Measurements from ENCODE around the gene MCTP1. TPM values are rescaled to one million over a fixed set of nuclear protein-coding genes. Genes with fewer than 3 reads are reported as not detected.
A peak's percentile ranks its signal among the peaks of the same experiment; 100 is the strongest.

MCTP1 gene
- total and polyA plus RNA-seq, 2 of the 8 experiments (the other 6 are each of a cell fraction or from before 2014, with no cell fraction given), result 0.56 to 3.4 TPM

DNA sequence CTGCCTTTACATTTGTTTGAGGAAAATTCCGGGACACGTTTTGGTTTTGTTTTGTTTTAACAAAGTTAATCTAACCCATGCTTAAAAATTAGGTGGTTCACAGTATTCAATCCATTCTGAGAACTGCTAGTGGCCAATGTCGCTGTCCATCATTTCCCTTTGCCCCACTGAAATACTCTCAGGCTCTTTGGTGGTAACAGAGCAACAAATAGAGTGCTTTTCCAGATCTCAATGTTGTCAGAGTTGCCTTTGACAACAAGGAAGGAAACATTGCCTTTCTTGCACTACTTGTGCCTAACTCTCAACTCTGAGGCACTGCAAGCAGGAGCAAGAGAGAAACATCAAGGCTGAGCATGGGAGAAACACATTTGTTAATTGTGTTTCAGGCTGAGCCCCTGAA is 154.0 kb downstream of the MCTP1 start:
- H4K91ac ChIP-seq (replicated peaks; ENCODE audit: insufficient read length, low read length), result no peak overlapping the region
- peak overlapping the region; percentile 76 for H2BK15ac ChIP-seq (ENCODE audit: low read length)
- 86% methylated on average over 3 of the region's 3 CpGs; no CpG with 5 or more reads in 1 of the 2 experiments for WGBS, 2 experiments (ENCODE audit: extremely low coverage in 1 of 2, insufficient coverage in 1 of 2, insufficient read length in 1 of 2, insufficient replicate concordance in 2 of 2, low coverage in 1 of 2, low lambda C conversion rate in 2 of 2, missing lambda C conversion rate in 1 of 2)
- no peak overlapping the region for H2BK12ac ChIP-seq (ENCODE audit: low read depth, low read length)
- no peak overlapping the region for H2BK120ac ChIP-seq (replicated peaks; ENCODE audit: low read depth, low read length)
- TF ChIP-seq, protein P1, sequence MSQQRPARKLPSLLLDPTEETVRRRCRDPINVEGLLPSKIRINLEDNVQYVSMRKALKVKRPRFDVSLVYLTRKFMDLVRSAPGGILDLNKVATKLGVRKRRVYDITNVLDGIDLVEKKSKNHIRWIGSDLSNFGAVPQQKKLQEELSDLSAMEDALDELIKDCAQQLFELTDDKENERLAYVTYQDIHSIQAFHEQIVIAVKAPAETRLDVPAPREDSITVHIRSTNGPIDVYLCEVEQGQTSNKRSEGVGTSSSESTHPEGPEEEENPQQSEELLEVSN (IDR thresholded peaks at IDR 0.05), result no peak
- TF ChIP-seq CTBP2 (IDR thresholded peaks at IDR 0.05; ENCODE audit: borderline replicate concordance, insufficient read depth, insufficient read length, low read length), result no peak
- TF ChIP-seq RXRA (IDR thresholded peaks at IDR 0.05; ENCODE audit: insufficient read depth, low read depth, low read length), result no peak
- no peak for TF ChIP-seq TAF1 (IDR thresholded peaks at IDR 0.05; ENCODE audit: low read depth, low read length)
- TF ChIP-seq RNF2 (IDR thresholded peaks at IDR 0.05; ENCODE audit: borderline replicate concordance, low read depth, low read length, missing control alignments, poor library complexity, severe bottlenecking), result no peak
- TF ChIP-seq POLR2A (IDR thresholded peaks at IDR 0.05; ENCODE audit: control extremely low read depth in 1 of 2, low read depth in 2 of 2, low read length in 2 of 2), result no peak
- no peaks in the 10 kb centered on the region for H3K79me1 ChIP-seq (ENCODE audit: low read depth, low read length)
- no peak overlapping the region for H3K14ac ChIP-seq (ENCODE audit: insufficient read length)
- H2AK5ac ChIP-seq (ENCODE audit: low read depth, low read length), result no peak overlapping the region
- H2BK20ac ChIP-seq (ENCODE audit: low read length), result no peak overlapping the region
- DNase-seq (ENCODE audit: low read depth in 1 of 2, low spot score in 2 of 2) (no peak), FAIRE-seq (no peak)
- H3K4me3 ChIP-seq (ENCODE audit: extremely low read depth in 1 of 4, insufficient read depth in 2 of 4, low read depth in 3 of 4, low read length in 4 of 4), result no peak overlapping the region
- H2BK5ac ChIP-seq (ENCODE audit: low read depth, low read length), result no peak overlapping the region
- no peak overlapping the region for H3K4me2 ChIP-seq (ENCODE audit: insufficient read depth in 1 of 2, low read depth in 2 of 2, low read length in 2 of 2)
- no peak overlapping the region for H3K23ac ChIP-seq (ENCODE audit: insufficient read length)
- H3K9ac ChIP-seq (replicated peaks in 1 of 4; ENCODE audit: extremely low read depth in 1 of 4, low read depth in 3 of 4, low read length in 3 of 4), result no peak overlapping the region
- peaks cover 0 to 1% (median 0%) of the 10 kb centered on the region in 4 experiments; a peak in 1 of 7 replicates for H3K27me3 ChIP-seq (replicated peaks in 1 of 4; ENCODE audit: control insufficient read depth in 3 of 4, extremely low read depth in 1 of 4, insufficient read depth in 3 of 4, low read length in 3 of 4)
- no peak overlapping the region for H4K5ac ChIP-seq (ENCODE audit: insufficient read length, low read depth, low read length)
- H3K79me2 ChIP-seq (ENCODE audit: control insufficient read depth in 1 of 2, insufficient read depth in 2 of 2, low read length in 2 of 2), result no peaks in the 10 kb centered on the region
- ChIA-PET POLR2A (ENCODE audit: partially characterized antibody) (no interaction called here), CTCF (ENCODE audit: partially characterized antibody) (no interaction called here)
- H3K23me2 ChIP-seq (ENCODE audit: low read depth, low read length), result no peaks in the 10 kb centered on the region
- no peak overlapping the region for H3K27ac ChIP-seq (ENCODE audit: low read depth, low read length)
- no peak overlapping the region for H3K4ac ChIP-seq (replicated peaks; ENCODE audit: insufficient read length, low read depth, low read length)
- H3K9me3 ChIP-seq (ENCODE audit: insufficient read depth in 2 of 2, low read depth in 1 of 2, low read length in 1 of 2), result no peaks in the 10 kb centered on the region
- no peak overlapping the region for H2AFZ ChIP-seq (ENCODE audit: low read length)
- no peak overlapping the region for H3K18ac ChIP-seq (ENCODE audit: extremely low read depth, low read length)
- H4K8ac ChIP-seq (ENCODE audit: extremely low read depth, insufficient read depth, low read length), result no peak overlapping the region
- no peaks in the 10 kb centered on the region for H4K20me1 ChIP-seq (replicated peaks in 1 of 2; ENCODE audit: control insufficient read depth in 1 of 2, insufficient read depth in 2 of 2, low read length in 2 of 2)
- no peak overlapping the region for H3K56ac ChIP-seq (replicated peaks; ENCODE audit: insufficient read length, low read depth, low read length)
- no peaks in the 10 kb centered on the region; a peak in 1 of 7 replicates for H3K4me1 ChIP-seq (replicated peaks in 1 of 4; ENCODE audit: control insufficient read depth in 3 of 4, insufficient read depth in 4 of 4, low read length in 3 of 4)
- no peaks in the 10 kb centered on the region for H3K36me3 ChIP-seq (ENCODE audit: control insufficient read depth in 2 of 4, insufficient read depth in 4 of 4, low read length in 3 of 4)

Data from H1 (cell line).